RPMI7951 (cell line): ENCODE results near the gene OSBPL10. TPM values are rescaled to one million over a fixed set of nuclear protein-coding genes. Genes with fewer than 3 reads are reported as not detected.
"Not testable (repeated sequence)": the region's sequence is repeated elsewhere in the genome, so short reads cannot be mapped to it uniquely, and the experiment has no call there.

Source experiments
- DNase-seq: peaks from one replicate; pipeline ENCODE4 v3.0.0-alpha.2; 2012; ENCODE audit warnings: low read depth
- total RNA-seq: library from RNA; depleted of rRNA; stranded (reverse); fragments of >200 nt; shearing (Covaris generic); gene quantifications from 2 replicates; pipeline ENCODE4 v1.2.3, GENCODE V29; 2014

OSBPL10 gene
- total RNA-seq, 1 experiment from 2014 or later = 4.7 TPM

GRCh38 chr3:31892500-31892899, 88.6 kb downstream of the OSBPL10 start:
- no peak for DNase-seq

GRCh38 chr3:31891876-31892455, 89.1 kb downstream of the OSBPL10 start:
- DNase-seq = no peak

GRCh38 chr3:31890742-31891469, 90.2 kb downstream of the OSBPL10 start:
- no peak for DNase-seq

- no peak for DNase-seq
Observed at GRCh38 chr3:31890007-31890406, 91.1 kb downstream of the OSBPL10 start.

- no peak for DNase-seq
Observed at GRCh38 chr3:31885235-31885634, 95.8 kb downstream of the OSBPL10 start.

- no peak for DNase-seq
Observed at GRCh38 chr3:31884251-31884650, 96.8 kb downstream of the OSBPL10 start.

GRCh38 chr3:31882895-31883294, 98.2 kb downstream of the OSBPL10 start:
- no peak for DNase-seq

GRCh38 chr3:31882431-31882830, 98.6 kb downstream of the OSBPL10 start:
- DNase-seq = no peak

- no peak for DNase-seq
Observed at GRCh38 chr3:31880482-31881078, 100.5 kb downstream of the OSBPL10 start.

- DNase-seq = peak; percentile 9
Observed at GRCh38 chr3:31880020-31880419, 101.0 kb downstream of the OSBPL10 start.

- DNase-seq = no peak
Observed at GRCh38 chr3:31879365-31879764, 101.7 kb downstream of the OSBPL10 start.

GRCh38 chr3:31878231-31878838, 102.7 kb downstream of the OSBPL10 start:
- DNase-seq = no peak

- DNase-seq = peak; percentile 21
Observed at GRCh38 chr3:31876331-31876730, 104.7 kb downstream of the OSBPL10 start.

- DNase-seq = no peak
Observed at GRCh38 chr3:31875437-31875836, 105.6 kb downstream of the OSBPL10 start.

GRCh38 chr3:31873254-31873820, 107.7 kb downstream of the OSBPL10 start:
- no peak for DNase-seq

- DNase-seq = no peak
Observed at GRCh38 chr3:31871939-31872507, 109.0 kb downstream of the OSBPL10 start.

GRCh38 chr3:31870111-31870510, 111.0 kb downstream of the OSBPL10 start:
- not testable (repeated sequence) for DNase-seq

GRCh38 chr3:31868236-31868635, 112.8 kb downstream of the OSBPL10 start:
- no peak for DNase-seq

- peak; percentile 20 for DNase-seq
Observed at GRCh38 chr3:31862666-31863279, 118.3 kb downstream of the OSBPL10 start.

GRCh38 chr3:31861826-31862225, 119.2 kb downstream of the OSBPL10 start:
- DNase-seq = no peak

- DNase-seq = not testable (repeated sequence)
Observed at GRCh38 chr3:31860642-31861041, 120.4 kb downstream of the OSBPL10 start.

- no peak for DNase-seq
Observed at GRCh38 chr3:31859245-31859644, 121.8 kb downstream of the OSBPL10 start.
